Measurements from ENCODE around the gene CHST15. TPM values are rescaled to one million over a fixed set of nuclear protein-coding genes. Genes with fewer than 3 reads are reported as not detected.
A peak's percentile ranks its signal among the peaks of the same experiment; 100 is the strongest.

CHST15 gene
- polyA plus RNA-seq, 1 donor from 2014 or later, result 0.79 TPM

GRCh38 chr10:123996302-123996701, 97.1 kb downstream of the CHST15 start:
- H3K27me3 ChIP-seq (ENCODE audit: insufficient read depth, low read depth, low read length), result peaks cover 11% of the 10 kb centered on the region
- H3K4me3 ChIP-seq (ENCODE audit: low read length), result no peak overlapping the region
- no peaks in the 10 kb centered on the region for H3F3A ChIP-seq (ENCODE audit: insufficient read depth, low read length, poor library complexity, severe bottlenecking)
- H3K79me2 ChIP-seq (replicated peaks; ENCODE audit: insufficient read depth, low read length), result no peaks in the 10 kb centered on the region
- no peaks in the 10 kb centered on the region for H4K20me1 ChIP-seq (ENCODE audit: insufficient read depth)
- H3K4me2 ChIP-seq (ENCODE audit: low read length), result no peak overlapping the region
- H3K9me3 ChIP-seq (ENCODE audit: low read length), result no peaks in the 10 kb centered on the region
- TF ChIP-seq MXI1 (conservative IDR thresholded peaks at IDR 0.05; ENCODE audit: poor library complexity, severe bottlenecking), result no peak
- H3K36me3 ChIP-seq (ENCODE audit: insufficient read depth, low read length), result no peaks in the 10 kb centered on the region
- H3K27ac ChIP-seq (ENCODE audit: low read length), result no peak overlapping the region
- H3K9me2 ChIP-seq (ENCODE audit: insufficient read depth, low read length), result no peaks in the 10 kb centered on the region
- no peak overlapping the region for H2AFZ ChIP-seq (ENCODE audit: low read depth, low read length)
- H3K9ac ChIP-seq (ENCODE audit: low read length), result no peak overlapping the region

GRCh38 chr10:123995461-123996131, 97.8 kb downstream of the CHST15 start:
- Histone ChIP-seq H3K9me3 (ENCODE audit: low read length) (no peaks in the 10 kb centered on the region), H3K9me2 (ENCODE audit: insufficient read depth, low read length) (no peaks in the 10 kb centered on the region), H3K4me2 (ENCODE audit: low read length) (no peak overlapping the region), H3K27me3 (ENCODE audit: insufficient read depth, low read depth, low read length) (peaks cover 11% of the 10 kb centered on the region), H3K79me2 (replicated peaks; ENCODE audit: insufficient read depth, low read length) (no peaks in the 10 kb centered on the region), H3K4me3 (ENCODE audit: low read length) (no peak overlapping the region), H3K9ac (ENCODE audit: low read length) (no peak overlapping the region), H2AFZ (ENCODE audit: low read depth, low read length) (no peak overlapping the region), H3F3A (ENCODE audit: insufficient read depth, low read length, poor library complexity, severe bottlenecking) (no peaks in the 10 kb centered on the region), H3K27ac (ENCODE audit: low read length) (no peak overlapping the region), H3K36me3 (ENCODE audit: insufficient read depth, low read length) (no peaks in the 10 kb centered on the region), H4K20me1 (ENCODE audit: insufficient read depth) (no peaks in the 10 kb centered on the region)
- TF ChIP-seq EP300 (conservative IDR thresholded peaks at IDR 0.05; ENCODE audit: poor library complexity, severe bottlenecking), result no peak
- peak; percentile 59 for TF ChIP-seq CTCF (IDR thresholded peaks at IDR 0.05; ENCODE audit: poor library complexity, severe bottlenecking)
- TF ChIP-seq SMC3 (conservative IDR thresholded peaks at IDR 0.05; ENCODE audit: poor library complexity), result peak; percentile 62
- no peak for TF ChIP-seq REST (IDR thresholded peaks at IDR 0.05; ENCODE audit: borderline replicate concordance)
- TF ChIP-seq RAD21 (conservative IDR thresholded peaks at IDR 0.05), result peak; percentile 57

GRCh38 chr10:123995082-123995460, 98.3 kb downstream of the CHST15 start:
- no peaks in the 10 kb centered on the region for H3K79me2 ChIP-seq (replicated peaks; ENCODE audit: insufficient read depth, low read length)

More at GRCh38 chr10:123995082-123995460, 98.3 kb downstream of the CHST15 start:
- no peak overlapping the region for H3K9ac ChIP-seq (ENCODE audit: low read length)
- no peak overlapping the region for H2AFZ ChIP-seq (ENCODE audit: low read depth, low read length)
- peaks cover 11% of the 10 kb centered on the region for H3K27me3 ChIP-seq (ENCODE audit: insufficient read depth, low read depth, low read length)
- no peaks in the 10 kb centered on the region for H4K20me1 ChIP-seq (ENCODE audit: insufficient read depth)
- H3K9me2 ChIP-seq (ENCODE audit: insufficient read depth, low read length), result no peaks in the 10 kb centered on the region
- H3K9me3 ChIP-seq (ENCODE audit: low read length), result no peaks in the 10 kb centered on the region
- H3K4me2 ChIP-seq (ENCODE audit: low read length), result no peak overlapping the region
- peak overlapping the region; percentile 43 for H3K4me3 ChIP-seq (ENCODE audit: low read length)
- H3K27ac ChIP-seq (ENCODE audit: low read length), result no peak overlapping the region
- H3F3A ChIP-seq (ENCODE audit: insufficient read depth, low read length, poor library complexity, severe bottlenecking), result no peaks in the 10 kb centered on the region
- TF ChIP-seq TAF1 (IDR thresholded peaks at IDR 0.05; ENCODE audit: low read depth) (no peak), EP300 (conservative IDR thresholded peaks at IDR 0.05; ENCODE audit: poor library complexity, severe bottlenecking) (no peak), MXI1 (conservative IDR thresholded peaks at IDR 0.05; ENCODE audit: poor library complexity, severe bottlenecking) (no peak), POLR2AphosphoS5 (IDR thresholded peaks at IDR 0.05) (no peak), CTCF (IDR thresholded peaks at IDR 0.05; ENCODE audit: poor library complexity, severe bottlenecking) (no peak), RAD21 (conservative IDR thresholded peaks at IDR 0.05) (no peak), EZH2 (IDR thresholded peaks at IDR 0.05; ENCODE audit: borderline replicate concordance, insufficient read depth, low read length, poor library complexity, severe bottlenecking) (no peak)
- H3K36me3 ChIP-seq (ENCODE audit: insufficient read depth, low read length), result no peaks in the 10 kb centered on the region
